Mesothelial cell of epicardium (in vitro differentiated cells): ENCODE data around the gene NECAP2. TPM values are rescaled to one million over a fixed set of nuclear protein-coding genes. Genes with fewer than 3 reads are reported as not detected.

Experiments
- DNase-seq, 2 experiments: peaks; one replicate each; pipeline ENCODE4 v3.0.0; 2021; ENCODE audit warnings: low spot score in 2 of 2; ENCODE audit not compliant: unreplicated experiment in 2 of 2
- H3K27ac Mint-ChIP-seq: 2 replicates; pipeline ENCODE4 v1.8.0; 2021; ENCODE audit warnings: mixed read lengths
- H3K27me3 Mint-ChIP-seq: 2 replicates; pipeline ENCODE4 v1.8.0; 2021; ENCODE audit warnings: low read depth, mixed read lengths
- H3K36me3 Mint-ChIP-seq: 2 replicates; pipeline ENCODE4 v1.8.0; 2021; ENCODE audit warnings: mixed read lengths
- H3K4me1 Mint-ChIP-seq: 2 replicates; pipeline ENCODE4 v1.8.0; 2021; ENCODE audit warnings: mixed read lengths
- H3K4me3 Mint-ChIP-seq: 2 replicates; pipeline ENCODE4 v1.8.0; 2021; ENCODE audit warnings: mild to moderate bottlenecking, moderate library complexity, mixed read lengths
- H3K9me3 Mint-ChIP-seq: 2 replicates; pipeline ENCODE4 v1.8.0; 2021; ENCODE audit warnings: mixed read lengths
- CTCF ChIP-seq: fragments of 200-600 bp; sonication (generic); IDR thresholded peaks from one replicate; pipeline ENCODE4 v1.5.0; 2021; ENCODE audit warnings: antibody characterized with exemption; ENCODE audit not compliant: unreplicated experiment
- total RNA-seq: library from RNA; stranded (reverse); gene quantifications from 3 replicates; pipeline ENCODE4 v1.2.1, GENCODE V29; 2021

The NECAP2 gene
- total RNA-seq, 1 donor from 2014 or later = 43.7 TPM

- Mint-ChIP-seq H3K4me3 (no peak overlapping the region), H3K27me3 (no peaks in the 10 kb centered on the region), H3K4me1 (peaks cover 3% of the 10 kb centered on the region), H3K9me3 (no peaks in the 10 kb centered on the region), H3K36me3 (peaks cover 16% of the 10 kb centered on the region), H3K27ac (no peak overlapping the region)
- DNase-seq = no peak
- TF ChIP-seq CTCF = no peak
Measured at GRCh38 chr1:16396591-16396990, 43.9 kb upstream of the NECAP2 start.

GRCh38 chr1:16397120-16397519, 43.4 kb upstream of the NECAP2 start:
- Mint-ChIP-seq H3K4me3 (no peak overlapping the region), H3K36me3 (peaks cover 16% of the 10 kb centered on the region), H3K27ac (no peak overlapping the region), H3K27me3 (no peaks in the 10 kb centered on the region), H3K4me1 (peaks cover 3% of the 10 kb centered on the region), H3K9me3 (no peaks in the 10 kb centered on the region)
- DNase-seq = no peak
- no peak for TF ChIP-seq CTCF

GRCh38 chr1:16398371-16398953, 42.1 kb upstream of the NECAP2 start:
- TF ChIP-seq CTCF = no peak
- no peaks in the 10 kb centered on the region for H3K9me3 Mint-ChIP-seq
- no peaks in the 10 kb centered on the region for H3K4me1 Mint-ChIP-seq
- H3K36me3 Mint-ChIP-seq = peaks cover 13% of the 10 kb centered on the region
- no peaks in the 10 kb centered on the region for H3K27me3 Mint-ChIP-seq
- H3K27ac Mint-ChIP-seq = peak overlapping the region; percentile 65
- H3K4me3 Mint-ChIP-seq = no peak overlapping the region
- no peak for DNase-seq

GRCh38 chr1:16402742-16403141, 37.8 kb upstream of the NECAP2 start:
- H3K27ac Mint-ChIP-seq = no peak overlapping the region
- TF ChIP-seq CTCF = no peak
- no peaks in the 10 kb centered on the region for H3K9me3 Mint-ChIP-seq
- DNase-seq = no peak
- no peaks in the 10 kb centered on the region for H3K27me3 Mint-ChIP-seq
- H3K36me3 Mint-ChIP-seq = peaks cover 7% of the 10 kb centered on the region
- no peaks in the 10 kb centered on the region for H3K4me1 Mint-ChIP-seq
- no peak overlapping the region for H3K4me3 Mint-ChIP-seq

- H3K36me3 Mint-ChIP-seq = no peaks in the 10 kb centered on the region
- no peak for TF ChIP-seq CTCF
- no peak overlapping the region for H3K27ac Mint-ChIP-seq
- no peak overlapping the region for H3K4me3 Mint-ChIP-seq
- no peaks in the 10 kb centered on the region for H3K9me3 Mint-ChIP-seq
- H3K4me1 Mint-ChIP-seq = no peaks in the 10 kb centered on the region
- peaks cover 3% of the 10 kb centered on the region for H3K27me3 Mint-ChIP-seq
- no peak for DNase-seq
Measured at GRCh38 chr1:16405441-16405840, 35.1 kb upstream of the NECAP2 start.

- Mint-ChIP-seq H3K9me3 (no peaks in the 10 kb centered on the region), H3K4me3 (no peak overlapping the region), H3K27me3 (peaks cover 10% of the 10 kb centered on the region), H3K4me1 (no peaks in the 10 kb centered on the region), H3K27ac (no peak overlapping the region), H3K36me3 (no peaks in the 10 kb centered on the region)
- DNase-seq = no peak
- TF ChIP-seq CTCF = no peak
Measured at GRCh38 chr1:16406868-16407267, 33.7 kb upstream of the NECAP2 start.
